HepG2 (cell line): Measurements from ENCODE around the gene STARD10. TPM values are rescaled to one million over a fixed set of nuclear protein-coding genes. Genes with fewer than 3 reads are reported as not detected.

Source experiments
- AFF4 ChIP-seq: sonication (generic); formaldehyde crosslinking; IDR thresholded peaks from 2 replicates; pipeline ENCODE4 v1.4.0; 2020; ENCODE audit warnings: missing genetic modification reagents
- ASH2L ChIP-seq: fragments of 300-600, 200-600 bp; sonication (generic); IDR thresholded peaks from 2 replicates; pipeline ENCODE4 v1.7.0; 2017; ENCODE audit warnings: low read depth, mild to moderate bottlenecking, moderate library complexity, mixed read lengths, low read length; ENCODE audit not compliant: insufficient read length
- ATF6 ChIP-seq: sonication (generic); formaldehyde crosslinking; conservative IDR thresholded peaks from 2 replicates; pipeline ENCODE4 v1.4.0; 2020; ENCODE audit warnings: missing genetic modification reagents
- BORCS8-MEF2B ChIP-seq: sonication (generic); formaldehyde crosslinking; IDR thresholded peaks from 2 replicates; pipeline ENCODE4 v1.8.0; 2022; ENCODE audit warnings: mild to moderate bottlenecking, missing genetic modification reagents
- FOSL1 ChIP-seq: sonication (generic); formaldehyde crosslinking; IDR thresholded peaks from 2 replicates; pipeline ENCODE4 v1.9.0; 2021; ENCODE audit warnings: missing genetic modification reagents, borderline replicate concordance
- GLI4 ChIP-seq: sonication (generic); formaldehyde crosslinking; IDR thresholded peaks from 2 replicates; pipeline ENCODE4 v1.5.1; 2020; ENCODE audit warnings: missing genetic modification reagents, mild to moderate bottlenecking, moderate library complexity, borderline replicate concordance
- IKZF1 ChIP-seq: fragments of 450-650 bp; IDR thresholded peaks from 2 replicates; pipeline ENCODE4 v1.7.1; 2016
- KLF9 ChIP-seq: IDR thresholded peaks from 2 replicates; pipeline ENCODE4 v1.6.1; 2016; ENCODE audit warnings: low read depth
- SP140L ChIP-seq: sonication (generic); formaldehyde crosslinking; IDR thresholded peaks from 2 replicates; pipeline ENCODE4 v1.4.0; 2020; ENCODE audit warnings: missing genetic modification reagents, borderline replicate concordance
- TGIF2 ChIP-seq: IDR thresholded peaks from 2 replicates; pipeline ENCODE4 v1.6.1; 2016; ENCODE audit warnings: control low read depth, missing compliant biosample characterization
- TP53 ChIP-seq: sonication (generic); formaldehyde crosslinking; conservative IDR thresholded peaks from 2 replicates; pipeline ENCODE4 v1.4.0; 2020; ENCODE audit warnings: missing genetic modification reagents
- ZGPAT ChIP-seq: IDR thresholded peaks from 2 replicates; pipeline ENCODE4 v1.6.1; 2016; ENCODE audit warnings: mild to moderate bottlenecking
- ZNF143 ChIP-seq: sonication (generic); formaldehyde crosslinking; IDR thresholded peaks from 2 replicates; pipeline ENCODE4 v1.4.0; 2020; ENCODE audit warnings: missing genetic modification reagents
- ZNF224 ChIP-seq: sonication (generic); formaldehyde crosslinking; IDR thresholded peaks from 2 replicates; pipeline ENCODE4 v1.5.0; 2020; ENCODE audit warnings: mild to moderate bottlenecking, missing genetic modification reagents
- ZNF281 ChIP-seq: sonication (generic); formaldehyde crosslinking; IDR thresholded peaks from 2 replicates; pipeline ENCODE4 v1.4.0; 2020; ENCODE audit warnings: missing genetic modification reagents, borderline replicate concordance
- ZNF296 ChIP-seq: sonication (generic); formaldehyde crosslinking; conservative IDR thresholded peaks from 2 replicates; pipeline ENCODE4 v1.5.0; 2020; ENCODE audit warnings: mild to moderate bottlenecking, missing genetic modification reagents
- ZNF335 ChIP-seq: sonication (generic); formaldehyde crosslinking; IDR thresholded peaks from 2 replicates; pipeline ENCODE4 v1.4.0; 2020; ENCODE audit warnings: missing genetic modification reagents
- ZNF564 ChIP-seq: sonication (generic); formaldehyde crosslinking; IDR thresholded peaks from 2 replicates; pipeline ENCODE4 v1.8.1; 2023; ENCODE audit warnings: mild to moderate bottlenecking, missing genetic modification reagents
- ZNF577 ChIP-seq: sonication (generic); formaldehyde crosslinking; IDR thresholded peaks from 2 replicates; pipeline ENCODE4 v1.4.0; 2020; ENCODE audit warnings: mild to moderate bottlenecking, low read depth, missing genetic modification reagents, borderline replicate concordance
- polyA plus RNA-seq, 8 experiments: library from polyadenylated mRNA; depleted of rRNA in 3 of 8; stranded (reverse) in 7 of 8; unstranded in 1 of 8; fragments of >200 nt; fragmentation: Illumina TruSeq in 4 of 8; extraction: Trizol in 4 of 8; gene quantifications; 2 replicates each; pipeline versions ENCODE4 v1.2.1 to v1.2.3, GENCODE V29; 2011 to 2016; ENCODE audit warnings: low read depth in 4 of 8, missing spikeins in 1 of 8, mixed read lengths in 1 of 8; ENCODE audit not compliant: insufficient read depth in 1 of 8
- total RNA-seq, 5 experiments: library from RNA; depleted of rRNA; stranded (reverse); fragments of >200 nt; fragmentation: Illumina TruSeq; extraction: Trizol; gene quantifications; 2 replicates each; pipeline ENCODE4 v1.2.3, GENCODE V29; 2016; ENCODE audit warnings: low read depth in 1 of 5

Gene STARD10
- total and polyA plus RNA-seq, 2 of the 13 experiments (the other 11 are each of a cell fraction or from before 2014, with no cell fraction given), result 260 to 341 TPM

GRCh38 chr11:72813740-72814285 lies 20.0 kb upstream of the STARD10 start (continued):
- TF ChIP-seq AFF4, result no peak
- TF ChIP-seq ZNF296, result no peak
- no peak for TF ChIP-seq KLF9 (CRISPR knock-in tag)
- no peak for TF ChIP-seq TGIF2 (CRISPR knock-in tag)
- no peak for TF ChIP-seq ZNF281 (CRISPR knock-in tag)
- TF ChIP-seq GLI4 (CRISPR knock-in tag), result no peak
- TF ChIP-seq FOSL1 (CRISPR knock-in tag), result no peak
- TF ChIP-seq BORCS8-MEF2B (CRISPR knock-in tag), result peak; percentile 76; the same call in 1 of the 2 replicates
- TF ChIP-seq ATF6 (CRISPR knock-in tag), result no peak
- TF ChIP-seq ZNF335 (CRISPR knock-in tag), result peak; percentile 41; the same call in 1 of the 2 replicates
- no peak for TF ChIP-seq ZNF577
- peak; percentile 22; the same call in 1 of the 2 replicates for TF ChIP-seq ZNF564
- TF ChIP-seq ZNF143 (CRISPR knock-in tag), result no peak; the same call in 1 of the 2 replicates
- peak; percentile 82 for TF ChIP-seq ZGPAT (CRISPR knock-in tag)
- TF ChIP-seq SP140L (CRISPR knock-in tag), result no peak
- TF ChIP-seq TP53, result 0 out of 2 replicates have a peak, but pooled peaks have one; percentile 24
- 0 out of 2 replicates have a peak, but pooled peaks have one; percentile 35 for TF ChIP-seq ZNF224
- no peak for TF ChIP-seq IKZF1
- peak; percentile 68 for TF ChIP-seq ASH2L
